HFFc6 (cell line): ENCODE results near the gene PRKD1. TPM values are rescaled to one million over a fixed set of nuclear protein-coding genes. Genes with fewer than 3 reads are reported as not detected.
"Not testable (repeated sequence)": the region's sequence is repeated elsewhere in the genome, so short reads cannot be mapped to it uniquely, and the experiment has no call there.

Experiments
- DNase-seq: peaks from one replicate; pipeline ENCODE4 v3.0.0-alpha.2; 2018
- H3K27ac Mint-ChIP-seq: 2 replicates; pipeline ENCODE4 v1.8.0; 2020; ENCODE audit warnings: mild to moderate bottlenecking, mixed read lengths
- H3K27me3 Mint-ChIP-seq: 2 replicates; pipeline ENCODE4 v1.8.0; 2021; ENCODE audit warnings: mild to moderate bottlenecking, moderate library complexity, mixed read lengths; ENCODE audit not compliant: insufficient read depth
- H3K36me3 Mint-ChIP-seq: 2 replicates; pipeline ENCODE4 v1.8.0; 2021; ENCODE audit warnings: low read depth, mixed read lengths
- H3K4me1 Mint-ChIP-seq: 2 replicates; pipeline ENCODE4 v1.8.0; 2020; ENCODE audit warnings: low read depth, mixed read lengths
- H3K4me3 Mint-ChIP-seq: 2 replicates; pipeline ENCODE4 v1.8.0; 2020; ENCODE audit warnings: mild to moderate bottlenecking, moderate library complexity, mixed read lengths
- H3K9me3 Mint-ChIP-seq: 2 replicates; pipeline ENCODE4 v1.8.0; 2020; ENCODE audit warnings: mild to moderate bottlenecking, mixed read lengths
- CTCF ChIP-seq: fragments of 200-600 bp; sonication (generic); IDR thresholded peaks from 2 replicates; pipeline ENCODE4 v1.5.0; 2021; ENCODE audit warnings: antibody characterized with exemption, mild to moderate bottlenecking
- total RNA-seq, 6 experiments: library from RNA; stranded (reverse); fragmentation: NEBNext Ultra II Directional; extraction: Animal tissue kit (Norgen Biotek cat#: 25700); gene quantifications; 2 replicates in 1 of 6; 3 replicates in 5 of 6; pipeline ENCODE4 v1.2.3, GENCODE V29; 2021

PRKD1 gene
- total RNA-seq, 6 experiments from 2014 or later: 19.1 to 23.9 (median 21.7) TPM

DNA sequence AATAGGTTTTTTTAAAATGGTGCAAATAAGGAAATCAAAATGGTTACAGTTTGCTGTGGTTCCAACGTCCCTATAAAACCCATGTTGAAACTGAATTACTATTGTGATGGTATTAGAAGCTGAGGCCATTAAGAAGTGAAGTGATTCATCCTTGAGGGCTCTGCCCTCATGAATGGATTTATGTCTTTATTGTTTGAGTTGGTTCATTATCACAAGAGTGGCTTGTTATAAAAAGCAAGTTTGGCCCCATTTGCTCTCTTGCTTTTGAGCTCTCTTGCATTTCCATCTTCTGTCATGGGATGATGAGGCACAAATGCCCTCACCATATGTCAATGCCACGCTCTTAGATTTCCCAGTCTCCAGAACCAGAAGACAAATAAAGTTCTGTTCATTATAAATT, 62.3 kb downstream of the PRKD1 start:
- Mint-ChIP-seq H3K9me3 (no peaks in the 10 kb centered on the region), H3K27ac (no peak overlapping the region), H3K4me1 (peaks cover 13% of the 10 kb centered on the region; the same call in 1 of the 2 replicates), H3K27me3 (no peaks in the 10 kb centered on the region), H3K4me3 (no peak overlapping the region), H3K36me3 (no peaks in the 10 kb centered on the region)
- DNase-seq: no peak
- TF ChIP-seq CTCF: no peak

DNA sequence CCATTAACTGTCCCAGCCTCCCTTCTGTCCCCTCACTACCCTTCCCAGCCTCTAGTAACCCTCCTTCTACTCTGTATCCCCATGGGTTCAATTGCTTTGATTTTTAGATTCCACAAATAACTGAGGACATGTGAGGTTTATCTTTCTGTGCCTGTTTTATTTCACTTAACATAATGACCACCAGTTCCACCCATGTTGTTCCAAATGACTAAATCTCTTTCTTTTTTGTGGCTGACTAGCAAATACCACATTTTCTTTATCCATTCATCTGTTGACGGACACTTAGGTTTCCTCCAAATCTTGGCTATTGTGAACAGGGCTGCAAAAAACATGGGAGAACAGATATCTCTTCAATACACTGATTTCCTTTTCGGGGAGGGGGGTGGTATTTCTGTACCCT, 65.7 kb downstream of the PRKD1 start:
- Mint-ChIP-seq H3K27me3 (no peaks in the 10 kb centered on the region), H3K36me3 (peaks cover 3% of the 10 kb centered on the region), H3K4me3 (no peak overlapping the region), H3K9me3 (no peaks in the 10 kb centered on the region), H3K4me1 (peaks cover 23% of the 10 kb centered on the region; the same call in 1 of the 2 replicates), H3K27ac (no peak overlapping the region)
- no peak for DNase-seq
- TF ChIP-seq CTCF: no peak

- H3K27me3 Mint-ChIP-seq: no peaks in the 10 kb centered on the region; the same call in 1 of the 2 replicates
- H3K4me3 Mint-ChIP-seq: no peak overlapping the region
- no peak for DNase-seq
- H3K36me3 Mint-ChIP-seq: peaks cover 26% of the 10 kb centered on the region
- H3K9me3 Mint-ChIP-seq: peaks cover 9% of the 10 kb centered on the region
- no peak for TF ChIP-seq CTCF
- no peak overlapping the region for H3K27ac Mint-ChIP-seq
- peaks cover 23% of the 10 kb centered on the region; the same call in 1 of the 2 replicates for H3K4me1 Mint-ChIP-seq
Observed at GRCh38 chr14:29858299-29858698, 69.3 kb downstream of the PRKD1 start.

GRCh38 chr14:29857551-29857950, 70.1 kb downstream of the PRKD1 start:
- no peak overlapping the region for H3K27ac Mint-ChIP-seq
- no peak overlapping the region for H3K4me3 Mint-ChIP-seq
- peaks cover 9% of the 10 kb centered on the region for H3K9me3 Mint-ChIP-seq
- DNase-seq: no peak
- H3K27me3 Mint-ChIP-seq: no peaks in the 10 kb centered on the region; the same call in 1 of the 2 replicates
- TF ChIP-seq CTCF: no peak
- peaks cover 26% of the 10 kb centered on the region for H3K36me3 Mint-ChIP-seq
- peaks cover 23% of the 10 kb centered on the region for H3K4me1 Mint-ChIP-seq

DNA sequence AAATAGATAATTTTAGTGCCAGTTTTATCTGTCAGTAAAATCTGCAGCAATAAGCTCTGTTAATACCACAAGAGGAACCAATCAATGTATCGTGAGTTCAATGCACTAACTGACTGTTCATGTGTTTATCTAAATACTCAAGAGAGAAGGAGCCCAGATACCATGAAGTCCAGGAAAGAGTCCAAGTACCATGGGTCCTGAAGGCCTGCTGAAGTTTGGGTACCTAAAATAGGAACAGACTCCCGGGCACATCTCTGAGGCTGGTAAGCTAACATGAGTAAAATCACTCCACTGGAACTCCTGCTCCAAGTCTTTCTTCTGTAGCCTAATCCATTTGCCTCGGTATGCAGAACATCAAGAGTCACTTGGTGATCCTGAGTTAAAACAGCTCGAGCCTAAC, 71.1 kb downstream of the PRKD1 start:
- peaks cover 31% of the 10 kb centered on the region for H3K36me3 Mint-ChIP-seq
- no peaks in the 10 kb centered on the region; the same call in none of the 2 replicates for H3K27me3 Mint-ChIP-seq
- no peak for TF ChIP-seq CTCF
- H3K4me3 Mint-ChIP-seq: no peak overlapping the region
- H3K4me1 Mint-ChIP-seq: peaks cover 17% of the 10 kb centered on the region
- H3K9me3 Mint-ChIP-seq: peaks cover 9% of the 10 kb centered on the region
- no peak for DNase-seq
- no peak overlapping the region for H3K27ac Mint-ChIP-seq

GRCh38 chr14:29853691-29854090, 74.0 kb downstream of the PRKD1 start:
- DNase-seq, H3K27me3 Mint-ChIP-seq, H3K9me3 Mint-ChIP-seq, H3K4me3 Mint-ChIP-seq, H3K4me1 Mint-ChIP-seq, H3K27ac Mint-ChIP-seq: not testable (repeated sequence)
- peaks cover 37% of the 10 kb centered on the region for H3K36me3 Mint-ChIP-seq
